Muscle layer of duodenum (tissue), 2 donors: Measurements from ENCODE around the gene TPM4.
"Not testable (repeated sequence)": the region's sequence is repeated elsewhere in the genome, so short reads cannot be mapped to it uniquely, and the experiment has no call there.

Experiments
- H3K27ac ChIP-seq: one replicate; pipeline ENCODE4 v1.7.0; 2013; ENCODE audit warnings: mild to moderate bottlenecking, low read length
- H3K27me3 ChIP-seq: one replicate; pipeline ENCODE4 v1.7.0; 2013; ENCODE audit warnings: low read depth, mild to moderate bottlenecking, control low read depth, low read length
- H3K36me3 ChIP-seq, 2 donors: one replicate each; pipeline ENCODE4 v1.7.0; 2013; ENCODE audit warnings: low read length in 2 of 2, control low read depth in 1 of 2, mild to moderate bottlenecking in 1 of 2; ENCODE audit not compliant: insufficient read depth in 2 of 2, control insufficient read depth in 1 of 2
- H3K4me1 ChIP-seq, 2 donors: one replicate each; pipeline ENCODE4 v1.7.0; 2013; ENCODE audit warnings: low read length in 2 of 2, mild to moderate bottlenecking in 2 of 2, control low read depth in 1 of 2, moderate library complexity in 1 of 2; ENCODE audit not compliant: insufficient read depth in 2 of 2, control insufficient read depth in 1 of 2
- H3K4me3 ChIP-seq, 2 donors: one replicate each; pipeline ENCODE4 v1.7.0; 2013; ENCODE audit warnings: low read length in 2 of 2, low read depth in 1 of 2, mild to moderate bottlenecking in 1 of 2
- H3K9me3 ChIP-seq, 2 donors: one replicate each; pipeline ENCODE4 v1.7.0; 2013; ENCODE audit warnings: low read length in 2 of 2, control low read depth in 1 of 2, mild to moderate bottlenecking in 1 of 2; ENCODE audit not compliant: control insufficient read depth in 1 of 2
- donor health status: healthy.

Gene TPM4

GRCh38 chr19:16076154-16076957 is at the start of gene TPM4:
TPM4 (plus strand) TSS chr19:16076495; CDS start chr19:16076566, 71 bp downstream.
- Histone ChIP-seq H3K9me3 (no peaks in the 10 kb centered on the region), H3K4me1 (peaks cover 12 to 45% of the 10 kb centered on the region in 2 donors), H3K27me3 (no peaks in the 10 kb centered on the region), H3K27ac (peak within 1 kb of the TSS; percentile 100), H3K4me3 (peak within 1 kb of the TSS; percentile 81 to 94), H3K36me3 (peaks cover 5 to 22% of the 10 kb centered on the region in 2 donors)

- Histone ChIP-seq H3K36me3 (no peaks in the 10 kb centered on the region), H3K4me3 (no peak overlapping the region), H3K27ac (no peak overlapping the region), H3K9me3 (no peaks in the 10 kb centered on the region), H3K4me1 (no peaks in the 10 kb centered on the region), H3K27me3 (no peaks in the 10 kb centered on the region)
These were observed 49.5 kb upstream of the TPM4 start for GRCh38 chr19:16026756-16027155.

- no peaks in the 10 kb centered on the region for H3K4me1 ChIP-seq
- H3K27me3 ChIP-seq = no peaks in the 10 kb centered on the region
- no peak overlapping the region for H3K4me3 ChIP-seq
- H3K27ac ChIP-seq = no peak overlapping the region
- no peaks in the 10 kb centered on the region for H3K9me3 ChIP-seq
- no peaks in the 10 kb centered on the region for H3K36me3 ChIP-seq
These were observed 48.8 kb upstream of the TPM4 start for GRCh38 chr19:16027528-16027927.

DNA sequence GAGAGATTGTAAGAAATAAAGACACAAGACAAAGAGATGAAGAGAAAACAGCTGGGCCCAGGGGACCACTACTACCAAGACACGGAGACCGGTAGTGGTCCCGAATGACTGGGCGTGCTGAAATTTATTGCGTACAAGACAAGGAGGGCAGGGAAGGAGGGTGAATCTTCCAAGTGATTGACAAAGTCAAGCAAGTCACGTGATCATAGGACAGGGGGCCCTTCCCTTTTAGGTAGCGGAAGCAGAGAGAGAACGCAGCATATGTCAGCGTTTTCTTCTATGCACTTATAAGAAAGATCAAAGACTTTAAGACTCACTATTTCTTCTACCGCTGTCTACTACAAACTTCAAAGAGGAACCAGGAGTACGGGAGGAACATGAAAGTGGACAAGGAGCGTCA is 46.1 kb upstream of the TPM4 start:
- not testable (repeated sequence) for H3K9me3 ChIP-seq, H3K36me3 ChIP-seq, H3K27ac ChIP-seq, H3K4me3 ChIP-seq, H3K4me1 ChIP-seq, H3K27me3 ChIP-seq

- Histone ChIP-seq H3K4me3 (no peak overlapping the region), H3K27ac (no peak overlapping the region), H3K4me1 (no peaks in the 10 kb centered on the region), H3K36me3 (no peaks in the 10 kb centered on the region), H3K9me3 (no peaks in the 10 kb centered on the region), H3K27me3 (no peaks in the 10 kb centered on the region)
These were observed 45.1 kb upstream of the TPM4 start for GRCh38 chr19:16030964-16031871.

- no peaks in the 10 kb centered on the region for H3K4me1 ChIP-seq
- no peaks in the 10 kb centered on the region for H3K9me3 ChIP-seq
These were observed 44.5 kb upstream of the TPM4 start for GRCh38 chr19:16031872-16032200.

GRCh38 chr19:16032509-16033135 is 43.7 kb upstream of the TPM4 start:
- H3K9me3 ChIP-seq = no peaks in the 10 kb centered on the region
- H3K27ac ChIP-seq = no peak overlapping the region
- H3K4me3 ChIP-seq = no peak overlapping the region
- no peaks in the 10 kb centered on the region for H3K36me3 ChIP-seq
- no peaks in the 10 kb centered on the region for H3K27me3 ChIP-seq
- H3K4me1 ChIP-seq = no peaks in the 10 kb centered on the region

More at GRCh38 chr19:16031872-16032200, 44.5 kb upstream of the TPM4 start:
- no peak overlapping the region for H3K27ac ChIP-seq
- no peaks in the 10 kb centered on the region for H3K27me3 ChIP-seq
- no peak overlapping the region for H3K4me3 ChIP-seq
- no peaks in the 10 kb centered on the region for H3K36me3 ChIP-seq

GRCh38 chr19:16033136-16033530 is 43.2 kb upstream of the TPM4 start:
- no peak overlapping the region for H3K4me3 ChIP-seq
- no peak overlapping the region for H3K27ac ChIP-seq
- H3K4me1 ChIP-seq = no peaks in the 10 kb centered on the region
- H3K36me3 ChIP-seq = no peaks in the 10 kb centered on the region
- no peaks in the 10 kb centered on the region for H3K9me3 ChIP-seq
- H3K27me3 ChIP-seq = no peaks in the 10 kb centered on the region

GRCh38 chr19:16033721-16034120 is 42.6 kb upstream of the TPM4 start:
- H3K27ac ChIP-seq = no peak overlapping the region

DNA sequence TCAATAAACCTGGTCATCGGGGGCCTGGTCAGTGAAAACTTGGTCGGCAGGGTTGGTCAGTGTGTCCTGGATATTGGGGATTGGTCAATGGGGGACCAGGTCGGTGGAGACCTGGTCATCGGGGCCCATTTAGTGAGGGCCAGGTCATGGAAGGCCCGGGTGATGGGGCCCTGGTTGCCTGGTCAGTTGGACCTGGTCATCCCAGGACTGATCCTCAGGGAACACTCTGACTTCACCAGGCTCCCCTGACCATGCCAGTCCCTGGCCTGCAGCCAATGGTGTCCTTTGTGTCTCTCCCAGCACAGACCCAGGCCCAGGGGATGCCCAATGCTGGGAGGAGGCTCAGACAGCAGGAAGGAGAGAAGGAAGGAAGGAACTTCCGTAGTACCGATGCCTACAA is 42.1 kb upstream of the TPM4 start:
- Histone ChIP-seq H3K4me1 (no peaks in the 10 kb centered on the region), H3K9me3 (no peaks in the 10 kb centered on the region), H3K36me3 (no peaks in the 10 kb centered on the region), H3K27me3 (no peaks in the 10 kb centered on the region), H3K4me3 (no peak overlapping the region), H3K27ac (no peak overlapping the region)

More at GRCh38 chr19:16033721-16034120, 42.6 kb upstream of the TPM4 start:
- Histone ChIP-seq H3K4me1 (no peaks in the 10 kb centered on the region), H3K4me3 (no peak overlapping the region), H3K27me3 (no peaks in the 10 kb centered on the region), H3K36me3 (no peaks in the 10 kb centered on the region), H3K9me3 (no peaks in the 10 kb centered on the region)

DNA sequence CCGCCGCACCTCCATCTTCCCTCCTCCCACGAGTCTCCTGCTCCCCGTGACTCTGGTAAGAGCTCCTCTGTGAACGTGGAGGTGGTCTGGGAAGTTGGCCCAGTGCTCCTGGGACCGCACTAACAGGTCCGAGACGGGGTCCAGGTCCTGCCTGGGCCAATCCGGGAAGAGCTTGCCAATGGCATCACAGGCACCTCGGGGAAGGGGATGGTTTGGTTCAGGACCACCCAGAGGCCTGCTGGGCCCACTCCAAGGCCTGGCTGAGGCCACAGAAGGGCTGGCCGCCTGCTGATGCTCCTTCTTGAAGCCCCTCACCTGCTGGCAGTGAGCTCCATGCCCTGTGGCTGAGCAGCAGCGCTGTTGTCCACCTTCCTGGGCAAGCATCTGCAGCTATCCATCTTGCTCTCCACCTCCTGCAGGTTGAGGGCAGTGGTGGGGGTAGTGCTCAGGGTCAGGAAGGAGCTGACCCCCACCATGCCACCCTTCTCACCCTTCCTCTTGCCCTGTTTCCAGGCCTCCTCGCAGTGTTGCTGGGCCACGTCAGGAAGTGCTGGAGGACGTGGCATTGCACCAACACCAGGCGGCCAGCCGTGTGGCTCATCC is 41.2 kb upstream of the TPM4 start:
- no peak overlapping the region for H3K27ac ChIP-seq
- H3K27me3 ChIP-seq = no peaks in the 10 kb centered on the region
- no peaks in the 10 kb centered on the region for H3K9me3 ChIP-seq
- no peaks in the 10 kb centered on the region for H3K36me3 ChIP-seq
- no peak overlapping the region for H3K4me3 ChIP-seq
- no peaks in the 10 kb centered on the region for H3K4me1 ChIP-seq
